ENCODE results near the gene JAZF1. TPM values are rescaled to one million over a fixed set of nuclear protein-coding genes. Genes with fewer than 3 reads are reported as not detected.

JAZF1 gene
- total RNA-seq, 4 donors from 2014 or later, result 1.6 to 8.6 (median 5.3) TPM

DNA sequence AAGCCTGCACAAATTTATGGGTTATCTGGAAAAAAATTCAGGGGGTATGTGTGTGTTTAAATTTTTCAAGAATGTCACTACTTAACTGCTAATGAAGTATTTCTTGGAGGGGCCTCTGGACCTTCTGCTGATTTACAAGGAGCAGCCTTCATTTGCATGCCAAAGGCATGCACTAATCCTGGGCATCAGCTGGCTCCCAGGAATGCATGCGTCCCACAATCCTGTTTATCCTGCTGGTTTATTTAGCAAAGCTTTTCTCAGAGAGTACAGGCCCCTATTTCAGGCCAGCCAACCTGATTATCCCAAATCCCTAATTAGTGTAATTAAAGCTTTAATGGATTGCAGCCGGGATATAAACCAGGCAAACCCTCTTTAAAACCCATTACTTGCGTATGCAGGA, 270.3 kb downstream of the JAZF1 start:
- intact Hi-C loops (cut with DNase I; ENCODE audit: low total_unique reads), result no loop called here
- Histone ChIP-seq H3K36me3 (no peaks in the 10 kb centered on the region), H3K4me3 (no peak overlapping the region), H3K27me3 (no peaks in the 10 kb centered on the region), H3K9me3 (no peaks in the 10 kb centered on the region), H3K27ac (no peak overlapping the region), H3K4me1 (peaks cover 0 to 3% of the 10 kb centered on the region in 2 donors)
- no peak for DNase-seq
- no peak for TF ChIP-seq POLR2A (IDR thresholded peaks at IDR 0.05)
- TF ChIP-seq, protein P1, sequence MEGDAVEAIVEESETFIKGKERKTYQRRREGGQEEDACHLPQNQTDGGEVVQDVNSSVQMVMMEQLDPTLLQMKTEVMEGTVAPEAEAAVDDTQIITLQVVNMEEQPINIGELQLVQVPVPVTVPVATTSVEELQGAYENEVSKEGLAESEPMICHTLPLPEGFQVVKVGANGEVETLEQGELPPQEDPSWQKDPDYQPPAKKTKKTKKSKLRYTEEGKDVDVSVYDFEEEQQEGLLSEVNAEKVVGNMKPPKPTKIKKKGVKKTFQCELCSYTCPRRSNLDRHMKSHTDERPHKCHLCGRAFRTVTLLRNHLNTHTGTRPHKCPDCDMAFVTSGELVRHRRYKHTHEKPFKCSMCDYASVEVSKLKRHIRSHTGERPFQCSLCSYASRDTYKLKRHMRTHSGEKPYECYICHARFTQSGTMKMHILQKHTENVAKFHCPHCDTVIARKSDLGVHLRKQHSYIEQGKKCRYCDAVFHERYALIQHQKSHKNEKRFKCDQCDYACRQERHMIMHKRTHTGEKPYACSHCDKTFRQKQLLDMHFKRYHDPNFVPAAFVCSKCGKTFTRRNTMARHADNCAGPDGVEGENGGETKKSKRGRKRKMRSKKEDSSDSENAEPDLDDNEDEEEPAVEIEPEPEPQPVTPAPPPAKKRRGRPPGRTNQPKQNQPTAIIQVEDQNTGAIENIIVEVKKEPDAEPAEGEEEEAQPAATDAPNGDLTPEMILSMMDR (IDR thresholded peaks at IDR 0.05 in 4 of 5, conservative IDR thresholded peaks at IDR 0.05 in 1 of 5), result no peak
- ATAC-seq, result no peak
- in situ Hi-C loops (cut with MboI; ENCODE audit: low sequenced_read_pairs in 4 of 4), result loop anchor here in 1 of 4 donors (25.0 kb wide), 1 partner anchor 698 kb away; the partner anchor contains the start of gene HOXA13

DNA sequence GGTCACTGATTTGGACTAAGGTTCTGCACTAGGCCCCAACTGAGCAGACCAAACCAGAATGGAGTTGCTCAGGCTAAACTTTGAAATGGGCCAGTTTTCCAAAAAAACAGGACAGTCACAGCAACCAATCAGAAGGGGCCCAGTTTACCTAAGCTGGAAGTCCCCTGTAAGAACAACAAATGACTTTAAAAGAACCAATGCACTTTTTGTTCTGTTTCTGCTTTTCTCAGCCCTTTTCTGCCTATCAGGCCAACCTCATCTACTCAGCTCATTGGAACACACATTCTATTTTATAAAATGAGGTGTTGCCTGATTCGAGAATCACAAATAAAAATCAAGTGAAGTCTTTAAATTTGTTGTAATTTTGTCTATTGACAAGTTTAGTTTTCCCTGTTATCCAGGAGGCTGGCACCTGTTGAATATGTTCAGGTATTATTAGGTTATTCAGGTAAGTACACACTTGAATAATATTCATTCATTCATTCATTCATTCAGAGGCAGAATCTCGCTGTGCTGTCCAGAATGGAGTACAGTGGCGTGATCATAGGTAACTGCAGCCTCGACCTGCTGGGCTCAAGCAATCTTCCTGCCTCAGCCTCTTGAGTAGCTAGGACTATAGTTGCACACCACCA, 271.9 kb downstream of the JAZF1 start:
- ATAC-seq, result no peak

DNA sequence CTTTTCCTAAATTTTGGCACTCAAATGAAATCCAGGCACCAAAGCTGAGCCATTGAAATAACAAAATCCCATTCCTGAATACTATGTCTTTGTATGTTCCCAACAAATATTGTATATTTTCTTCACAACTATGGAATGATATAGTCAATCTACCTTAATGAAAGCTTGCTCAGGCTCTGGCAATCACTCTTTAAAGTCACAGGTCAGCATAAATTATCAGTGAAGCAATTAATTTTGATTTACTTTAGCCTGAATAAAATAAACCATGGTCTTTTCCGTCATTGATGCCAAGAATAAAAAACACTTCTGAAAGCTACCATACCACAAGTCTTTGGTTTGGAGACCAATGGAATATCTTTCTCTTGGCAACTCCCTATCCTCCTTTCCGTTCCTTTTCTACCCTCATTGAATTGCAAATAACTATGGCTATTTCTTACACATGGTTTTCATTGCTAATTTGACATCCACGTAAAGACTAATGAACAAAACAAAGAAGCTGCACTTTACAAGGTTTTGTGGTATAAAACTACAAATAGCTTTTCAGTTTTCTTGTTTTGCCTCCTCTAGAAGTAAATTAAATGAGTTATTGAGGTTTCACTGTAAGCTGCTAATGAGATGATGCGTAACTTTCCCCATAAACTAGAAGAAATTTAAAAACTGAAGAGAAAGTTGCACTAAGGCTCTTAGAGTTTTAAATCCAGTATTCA, 274.1 kb downstream of the JAZF1 start:
- H3K27ac ChIP-seq, result no peak overlapping the region
- no peaks in the 10 kb centered on the region for H3K9me3 ChIP-seq
- ATAC-seq (no peak), DNase-seq (no peak)
- TF ChIP-seq, protein P1 (IDR thresholded peaks at IDR 0.05 in 4 of 5, conservative IDR thresholded peaks at IDR 0.05 in 1 of 5), result no peak
- no peak for TF ChIP-seq POLR2A (IDR thresholded peaks at IDR 0.05)
- H3K36me3 ChIP-seq, result no peaks in the 10 kb centered on the region
- in situ Hi-C loops (cut with MboI; ENCODE audit: low sequenced_read_pairs in 4 of 4), result loop anchor here in 1 of 4 donors (25.0 kb wide), 1 partner anchor 694 kb away; the partner anchor contains the start of gene HOXA13
- no peaks in the 10 kb centered on the region for H3K4me1 ChIP-seq
- intact Hi-C loops (cut with DNase I; ENCODE audit: low total_unique reads), result no loop called here
- no peaks in the 10 kb centered on the region for H3K27me3 ChIP-seq
- H3K4me3 ChIP-seq, result no peak overlapping the region

More for the DNA sequence above, 271.9 kb downstream of the JAZF1 start:
- Histone ChIP-seq H3K9me3 (no peaks in the 10 kb centered on the region), H3K27me3 (no peaks in the 10 kb centered on the region), H3K4me1 (no peaks in the 10 kb centered on the region), H3K36me3 (no peaks in the 10 kb centered on the region), H3K27ac (no peak overlapping the region), H3K4me3 (no peak overlapping the region)
- in situ Hi-C loops (cut with MboI; ENCODE audit: low sequenced_read_pairs in 4 of 4), result loop anchor here in 1 of 4 donors (25.0 kb wide), 1 partner anchor 696 kb away; the partner anchor contains the start of gene HOXA13
- DNase-seq, result no peak
- TF ChIP-seq POLR2A (IDR thresholded peaks at IDR 0.05), result no peak
- TF ChIP-seq, protein P1 (IDR thresholded peaks at IDR 0.05 in 4 of 5, conservative IDR thresholded peaks at IDR 0.05 in 1 of 5), result no peak
- intact Hi-C loops (cut with DNase I; ENCODE audit: low total_unique reads), result no loop called here

DNA sequence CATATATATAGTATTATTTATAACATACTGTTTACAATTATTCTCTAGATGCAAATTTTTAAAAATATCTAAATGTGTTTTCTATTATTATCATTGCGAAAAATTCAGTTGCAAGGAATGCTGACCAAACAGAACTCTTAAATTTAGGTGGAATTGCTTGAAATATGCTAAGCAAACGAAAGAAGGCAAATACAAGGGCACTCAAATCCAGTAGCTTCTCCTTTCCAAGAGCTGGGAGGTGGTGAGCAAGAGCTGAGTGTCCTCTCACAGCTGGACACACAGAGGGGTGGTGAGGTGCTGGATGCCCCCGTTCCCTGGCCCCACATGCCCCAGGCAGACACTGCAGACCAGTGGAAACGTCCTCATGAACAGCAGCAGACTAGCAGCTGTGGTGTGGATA, 274.6 kb downstream of the JAZF1 start:
- no peak overlapping the region for H3K27ac ChIP-seq
- TF ChIP-seq, protein P1 (IDR thresholded peaks at IDR 0.05 in 4 of 5, conservative IDR thresholded peaks at IDR 0.05 in 1 of 5), result no peak
- no peak for TF ChIP-seq POLR2A (IDR thresholded peaks at IDR 0.05)
- ATAC-seq, result no peak
- H3K4me1 ChIP-seq, result no peaks in the 10 kb centered on the region
- intact Hi-C loops (cut with DNase I; ENCODE audit: low total_unique reads), result no loop called here
- H3K9me3 ChIP-seq, result no peaks in the 10 kb centered on the region
- no peak for DNase-seq
- in situ Hi-C loops (cut with MboI; ENCODE audit: low sequenced_read_pairs in 4 of 4), result loop anchor here in 1 of 4 donors (25.0 kb wide), 1 partner anchor 694 kb away; the partner anchor contains the start of gene HOXA13
- no peaks in the 10 kb centered on the region for H3K27me3 ChIP-seq
- no peaks in the 10 kb centered on the region for H3K36me3 ChIP-seq
- H3K4me3 ChIP-seq, result no peak overlapping the region
